GM19193 (cell line): Measurements from ENCODE around the gene RRBP1.

Source experiments
- POLR2A ChIP-seq: IDR thresholded peaks from 4 replicates; pipeline ENCODE4 v1.6.1; 2011; ENCODE audit not compliant: insufficient read depth, insufficient read length; ENCODE audit errors: extremely low read depth

Gene RRBP1

GRCh38 chr20:17641993-17642392 lies 40.0 kb downstream of the RRBP1 start:
- no peak for TF ChIP-seq POLR2A

- no peak for TF ChIP-seq POLR2A
These were observed 40.5 kb downstream of the RRBP1 start for GRCh38 chr20:17641520-17641964.

- no peak for TF ChIP-seq POLR2A
These were observed 41.1 kb downstream of the RRBP1 start for GRCh38 chr20:17640875-17641378.

- no peak for TF ChIP-seq POLR2A
These were observed 41.7 kb downstream of the RRBP1 start for GRCh38 chr20:17640146-17640874.

- TF ChIP-seq POLR2A = no peak
These were observed 43.1 kb downstream of the RRBP1 start for GRCh38 chr20:17638835-17639407.

- no peak for TF ChIP-seq POLR2A
These were observed 43.9 kb downstream of the RRBP1 start for GRCh38 chr20:17637985-17638640.

- no peak for TF ChIP-seq POLR2A
These were observed 44.6 kb downstream of the RRBP1 start for GRCh38 chr20:17637413-17637780.

- no peak for TF ChIP-seq POLR2A
These were observed 45.3 kb downstream of the RRBP1 start for GRCh38 chr20:17636523-17637412.

GRCh38 chr20:17635332-17636244 lies 46.5 kb downstream of the RRBP1 start:
- no peak for TF ChIP-seq POLR2A

GRCh38 chr20:17634661-17635331 lies 47.2 kb downstream of the RRBP1 start:
- no peak for TF ChIP-seq POLR2A

GRCh38 chr20:17633850-17634500 lies 48.1 kb downstream of the RRBP1 start:
- TF ChIP-seq POLR2A = no peak

- no peak for TF ChIP-seq POLR2A
These were observed 48.7 kb downstream of the RRBP1 start for GRCh38 chr20:17633221-17633849.
